ENCODE results near the gene SUGCT.

The SUGCT gene

DNA sequence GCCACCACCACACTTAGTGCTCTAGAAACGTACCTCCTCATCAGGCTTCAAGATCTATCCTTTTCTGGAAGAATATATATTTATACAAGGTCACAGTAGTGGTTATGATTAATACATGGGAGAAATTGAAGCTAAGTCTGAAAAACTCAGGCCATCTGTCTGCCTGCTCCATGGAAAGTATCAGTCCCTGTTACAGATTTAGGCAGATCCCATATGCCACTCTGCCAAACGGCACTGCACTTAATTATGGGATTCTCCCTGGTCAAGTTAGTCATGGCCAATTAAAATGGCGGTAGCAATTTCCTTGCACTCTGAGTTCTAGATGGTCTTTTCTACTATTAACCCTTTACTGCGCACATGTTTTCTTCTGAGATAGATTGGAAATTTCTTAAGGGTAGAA is 740.0 kb downstream of the SUGCT start:
- no peak for DNase-seq (ENCODE audit: low read depth)

DNA sequence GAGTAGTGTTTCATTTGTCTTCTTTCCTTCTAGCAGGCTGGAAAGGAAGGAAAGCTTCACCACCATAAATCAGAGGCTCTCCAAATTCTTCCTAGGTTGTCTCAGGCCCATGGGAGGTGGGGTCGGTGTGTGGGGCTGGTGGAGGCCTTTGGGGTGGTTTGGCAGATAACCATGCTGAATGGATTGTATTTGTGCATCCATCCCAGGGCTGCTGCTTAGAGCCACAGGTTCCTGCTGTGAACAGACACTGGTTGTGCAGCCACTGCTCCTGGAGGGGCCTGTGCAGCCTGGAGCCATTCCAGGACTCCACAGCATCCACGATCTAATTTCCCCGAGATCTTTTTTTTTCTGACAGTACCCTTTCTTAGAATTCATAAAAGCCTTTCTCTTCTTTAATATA is 741.8 kb downstream of the SUGCT start:
- DNase-seq (ENCODE audit: low read depth), result no peak

DNA sequence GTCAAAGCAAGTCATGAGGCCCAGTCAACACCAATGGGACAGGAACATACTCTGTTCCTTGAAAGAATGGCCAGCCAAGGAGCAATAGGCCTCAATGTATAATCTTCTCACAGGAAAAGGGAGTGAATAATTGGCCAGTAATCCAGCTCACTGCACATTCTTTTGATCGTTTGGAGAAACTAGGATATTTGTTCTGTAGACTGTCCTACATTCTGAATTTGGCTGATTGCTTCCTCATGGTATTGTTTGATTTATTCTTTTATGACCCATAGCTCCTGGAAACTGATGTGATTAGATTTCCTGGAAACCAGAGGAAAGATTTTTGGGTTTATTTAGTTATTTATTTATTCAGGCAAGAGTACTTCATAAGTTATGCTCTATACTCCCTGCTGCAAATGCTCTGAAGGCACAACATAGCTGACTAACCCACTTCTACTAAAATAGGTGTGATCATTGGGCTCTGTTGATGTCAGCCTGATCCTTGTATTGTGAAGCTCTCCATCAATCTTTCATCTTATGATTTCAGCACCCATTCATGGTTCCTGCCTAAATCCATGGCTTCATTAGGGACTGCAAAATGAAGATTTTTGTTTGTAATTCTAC is 745.2 kb downstream of the SUGCT start:
- no peak for DNase-seq (ENCODE audit: low read depth)

DNA sequence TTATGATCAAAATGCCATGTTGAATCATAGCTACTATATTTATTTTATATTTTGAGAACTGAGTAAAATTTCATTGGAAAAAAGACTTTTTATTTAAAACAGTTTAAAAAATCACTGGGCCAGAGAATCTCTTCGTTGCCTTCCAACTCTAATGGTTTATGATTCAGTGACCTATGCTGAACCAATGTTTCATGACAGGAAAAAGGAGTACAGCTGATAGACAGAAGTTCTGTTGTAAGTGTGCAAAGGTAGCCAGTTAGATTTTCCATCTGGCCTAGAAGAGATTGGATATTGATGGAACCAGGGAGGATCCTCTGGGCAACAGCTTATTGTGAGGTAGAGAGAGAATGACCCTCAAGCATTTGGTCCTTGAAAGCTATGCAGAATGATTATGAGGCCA is 745.8 kb downstream of the SUGCT start:
- DNase-seq (ENCODE audit: low read depth), result no peak

DNA sequence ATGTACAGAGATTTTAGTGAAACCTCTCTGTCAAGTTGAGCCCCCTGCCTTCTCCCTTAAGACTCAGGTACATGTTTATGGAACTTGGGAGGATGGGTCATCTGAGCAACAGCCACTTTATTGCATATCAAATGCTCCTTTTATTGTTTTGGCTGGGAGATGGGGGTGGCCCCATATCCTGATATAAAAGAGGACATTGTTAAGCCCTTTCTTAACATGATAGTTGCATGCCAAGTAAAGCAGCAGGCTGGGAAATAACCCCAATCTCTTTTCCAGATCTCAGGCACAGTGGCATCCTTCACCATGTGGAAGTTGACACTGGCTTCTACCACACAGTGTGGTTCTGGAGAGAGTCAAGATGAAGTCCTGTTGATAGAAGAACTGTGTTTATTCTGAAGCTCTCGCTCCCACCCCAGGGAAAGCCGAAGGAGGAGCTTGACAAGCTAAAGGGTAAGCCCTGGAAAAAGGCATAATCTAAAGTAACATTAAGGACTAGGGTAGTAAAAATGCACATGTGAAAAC is 746.7 kb downstream of the SUGCT start:
- no peak for DNase-seq (ENCODE audit: low read depth)

DNA sequence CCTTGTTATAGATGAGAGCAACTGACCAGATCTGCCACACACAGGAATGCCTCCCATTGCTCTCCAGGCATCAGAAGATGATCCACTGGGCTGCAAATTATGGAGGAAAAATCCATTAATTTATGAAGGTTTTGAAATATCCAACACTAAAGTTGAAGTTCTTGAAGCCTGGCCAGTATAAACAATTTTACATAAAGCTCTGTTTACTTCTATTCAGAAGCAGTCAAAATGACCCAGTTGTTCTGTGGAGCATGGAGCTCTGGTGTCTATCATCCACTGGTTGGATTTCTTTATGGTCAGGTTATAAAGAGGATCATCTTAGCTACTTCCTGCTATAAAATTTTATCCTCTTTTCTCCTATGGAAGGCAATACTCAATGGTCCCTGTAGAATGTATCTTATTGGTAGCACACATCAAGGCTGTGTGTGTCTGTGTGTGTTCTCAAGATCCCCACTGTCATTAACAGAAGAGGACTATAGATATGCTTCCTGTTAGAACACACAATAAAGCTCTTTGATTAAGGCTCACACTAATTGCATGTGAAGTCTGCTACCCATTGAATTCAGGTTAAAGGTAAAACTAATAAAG is 747.4 kb downstream of the SUGCT start:
- DNase-seq (ENCODE audit: low read depth), result no peak

DNA sequence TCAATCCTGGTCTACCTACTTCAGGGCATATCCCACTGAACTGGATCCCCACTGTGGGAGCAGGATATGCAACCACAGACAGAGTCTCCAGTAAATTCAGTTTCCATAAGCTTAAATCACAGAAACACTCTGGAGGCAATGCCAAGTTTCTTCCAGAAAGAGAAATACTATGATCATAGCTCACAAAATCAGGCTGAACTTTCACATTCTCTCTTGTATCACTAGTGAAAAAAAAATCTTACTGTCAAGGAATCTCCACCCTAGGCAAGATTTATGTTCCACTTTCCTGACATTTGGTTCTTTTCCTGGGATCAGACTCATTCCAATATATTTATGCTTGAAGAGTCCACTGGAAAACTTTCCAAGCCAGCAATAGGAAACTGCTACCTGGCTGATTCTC is 749.0 kb downstream of the SUGCT start:
- DNase-seq (ENCODE audit: low read depth), result no peak

DNA sequence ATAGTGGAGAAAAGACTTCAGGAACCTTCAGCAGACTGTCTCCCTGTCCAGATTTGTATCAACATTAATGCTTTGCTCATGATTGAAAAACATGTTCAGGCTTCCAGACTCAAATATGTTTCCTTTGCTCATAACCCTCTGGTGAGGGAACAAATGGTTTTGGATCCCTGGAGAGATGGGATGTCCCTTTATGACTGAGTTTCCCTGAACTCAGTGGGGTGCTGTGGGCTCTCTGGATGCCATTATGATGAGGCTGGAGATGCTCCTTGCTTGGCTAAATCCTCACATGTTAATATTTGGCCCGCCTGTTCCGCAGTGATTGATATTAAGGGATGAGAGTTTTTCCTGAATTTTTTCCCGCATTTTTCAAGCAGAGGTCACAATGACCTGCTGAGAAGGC is 749.4 kb downstream of the SUGCT start:
- no peak for DNase-seq (ENCODE audit: low read depth)

DNA sequence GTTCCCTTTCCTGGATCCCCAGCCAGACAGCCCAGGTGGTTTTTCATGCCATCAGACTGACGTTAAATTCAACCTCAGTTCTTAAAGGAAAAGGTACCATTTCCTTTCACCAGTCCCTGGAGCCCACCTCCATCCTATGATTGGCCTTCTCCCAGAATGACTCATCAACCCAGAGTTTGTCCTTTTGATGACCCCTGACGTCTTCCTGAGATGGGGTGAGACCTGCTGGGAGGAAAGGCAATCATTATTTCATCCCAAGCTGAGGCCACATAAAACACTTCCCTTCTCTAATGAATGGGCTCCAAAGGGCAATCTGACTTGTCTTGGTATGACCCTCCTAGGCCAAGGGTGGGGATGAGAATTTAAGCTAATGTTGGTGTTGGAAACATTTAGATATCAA is 750.7 kb downstream of the SUGCT start:
- DNase-seq (ENCODE audit: low read depth), result no peak

DNA sequence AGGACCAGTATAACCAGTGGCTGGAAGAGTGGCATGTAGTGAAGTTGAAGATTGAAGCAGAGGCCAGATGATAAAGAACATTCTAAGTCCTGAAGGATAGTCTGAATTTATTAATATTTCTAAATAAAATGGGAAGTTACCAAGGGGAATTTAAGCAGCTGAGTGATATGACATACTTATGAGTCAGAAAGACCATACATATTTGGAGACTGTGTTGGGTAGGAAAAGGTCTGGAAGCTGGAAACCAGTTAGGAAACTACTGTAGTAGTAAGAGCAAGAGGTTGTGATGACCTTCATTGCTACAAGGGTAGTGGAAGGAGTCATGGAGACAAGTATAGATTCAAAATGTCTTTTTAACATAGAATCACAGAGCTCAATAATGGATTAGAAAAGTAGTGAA is 752.3 kb downstream of the SUGCT start:
- no peak for DNase-seq (ENCODE audit: low read depth)

DNA sequence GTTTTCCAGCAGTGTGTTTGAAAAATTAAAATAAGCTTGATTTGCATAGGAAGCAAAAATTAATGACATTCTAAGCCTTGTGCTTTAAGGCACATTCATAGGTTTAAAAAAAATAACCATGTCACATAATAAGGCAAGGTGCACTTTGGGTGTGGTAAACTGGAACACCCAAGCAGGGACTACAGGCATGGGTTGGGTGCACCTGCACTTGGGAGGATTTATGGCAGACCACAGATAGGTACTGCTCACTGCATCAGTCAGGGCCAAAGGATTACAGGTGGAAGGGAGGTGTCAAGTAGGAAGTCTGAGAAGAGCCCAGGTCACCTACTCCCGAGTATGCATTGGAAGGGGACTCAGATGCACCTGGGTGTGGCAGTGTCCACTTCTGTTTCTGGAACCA is 753.7 kb downstream of the SUGCT start:
- no peak for DNase-seq (ENCODE audit: low read depth)

DNA sequence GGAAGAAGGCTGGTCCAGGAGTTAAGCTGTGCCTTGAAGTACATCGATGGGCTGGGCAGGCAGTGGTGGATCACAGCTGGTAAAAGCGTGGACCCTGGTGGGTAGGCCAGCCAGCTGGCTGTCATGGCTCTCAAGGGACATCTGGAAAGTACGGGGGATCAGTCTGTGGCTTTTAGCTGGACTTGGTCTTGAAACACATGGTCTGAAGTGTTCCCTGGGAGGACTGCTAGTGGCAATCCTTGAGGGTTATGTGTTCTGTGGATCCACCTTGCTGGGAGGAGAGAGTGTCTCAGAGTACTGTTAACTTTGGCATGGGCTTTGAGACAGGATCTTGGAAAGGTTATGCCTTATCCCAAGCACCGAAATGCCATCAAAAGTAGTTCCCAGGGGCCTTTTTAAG is 754.3 kb downstream of the SUGCT start:
- no peak for DNase-seq (ENCODE audit: low read depth)

DNA sequence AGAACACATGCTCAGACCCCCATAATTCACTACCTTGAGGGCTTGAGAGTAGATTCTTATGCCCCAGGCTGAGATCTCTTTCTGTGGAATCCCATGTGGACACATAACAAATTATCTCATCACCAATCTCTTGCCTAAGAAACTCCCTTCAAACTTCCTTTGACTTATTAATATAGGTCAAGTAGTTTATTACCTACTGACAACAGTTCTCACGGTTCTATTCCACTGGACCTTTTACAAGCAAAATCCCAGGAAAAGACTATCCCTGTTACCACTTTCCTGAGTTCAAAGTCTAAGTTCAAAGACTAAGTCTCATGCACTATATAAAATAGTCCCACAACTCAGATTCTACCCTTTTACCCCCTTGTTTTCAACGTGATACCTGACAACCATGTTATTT is 754.7 kb downstream of the SUGCT start:
- DNase-seq (ENCODE audit: low read depth), result no peak

DNA sequence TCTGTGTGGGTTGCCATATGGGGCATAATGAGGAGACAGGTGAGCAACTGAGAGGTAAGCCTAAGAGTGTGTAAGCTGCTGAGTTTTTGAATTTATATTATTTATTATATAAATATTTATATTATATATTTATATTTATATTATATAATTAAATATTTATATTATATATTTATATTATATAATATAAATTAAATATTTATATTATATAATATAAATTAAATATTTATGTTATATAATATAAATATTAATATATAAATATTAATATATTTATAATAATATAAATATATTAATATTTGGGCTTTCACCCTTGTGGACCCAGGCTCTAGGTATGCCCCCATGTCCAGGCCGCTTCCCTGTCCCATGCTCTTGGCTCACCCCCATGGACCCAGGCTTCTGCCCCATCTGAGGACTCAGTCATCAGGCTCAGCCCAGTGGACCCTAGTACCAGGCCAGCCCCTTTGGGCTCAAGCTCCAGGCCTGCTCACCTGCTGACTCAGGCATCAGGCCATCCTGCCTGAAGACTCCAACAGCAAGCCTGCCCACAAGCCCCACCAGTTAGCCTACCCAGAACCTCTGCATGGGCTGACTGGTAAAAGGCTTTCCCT is 755.4 kb downstream of the SUGCT start:
- no peak for DNase-seq (ENCODE audit: low read depth)

DNA sequence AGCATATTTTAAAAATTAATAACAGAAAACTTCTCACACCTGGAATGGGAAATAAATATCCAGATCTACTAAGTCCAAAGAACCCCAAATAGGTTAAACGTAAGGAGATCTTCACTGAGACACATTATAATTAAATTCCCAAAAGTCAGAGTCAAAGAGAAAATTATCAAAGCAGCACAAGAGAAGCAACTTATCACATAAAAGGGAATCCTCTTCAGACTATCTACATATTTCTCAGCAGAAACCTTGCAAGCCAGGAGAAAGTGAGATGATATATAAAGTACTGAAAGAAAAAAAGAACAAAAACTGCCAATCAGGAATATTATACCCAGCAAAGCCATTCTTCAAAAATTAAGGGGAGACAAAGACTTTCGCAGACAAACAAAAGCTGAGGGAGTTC is 756.4 kb downstream of the SUGCT start:
- DNase-seq (ENCODE audit: low read depth), result no peak

DNA sequence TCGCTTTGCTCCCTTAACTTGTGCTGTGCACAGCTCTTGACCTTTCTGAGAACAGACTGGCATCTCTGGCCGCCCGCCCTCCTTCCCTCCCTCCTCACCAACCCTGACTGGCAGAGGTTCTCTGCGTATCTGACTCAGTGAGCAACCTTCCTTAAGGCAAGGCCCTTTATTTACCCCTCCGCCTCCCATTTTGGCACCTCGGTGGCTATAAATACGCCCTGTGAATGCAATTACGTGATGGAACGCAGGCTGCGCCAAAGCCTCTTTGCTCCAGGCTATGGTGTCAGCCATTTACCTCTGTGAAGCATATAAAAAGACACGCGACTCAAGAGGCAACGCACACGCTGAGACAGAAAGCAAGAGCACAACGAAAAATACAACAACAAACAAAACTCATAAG is 764.3 kb downstream of the SUGCT start:
- DNase-seq (ENCODE audit: low read depth), result no peak

DNA sequence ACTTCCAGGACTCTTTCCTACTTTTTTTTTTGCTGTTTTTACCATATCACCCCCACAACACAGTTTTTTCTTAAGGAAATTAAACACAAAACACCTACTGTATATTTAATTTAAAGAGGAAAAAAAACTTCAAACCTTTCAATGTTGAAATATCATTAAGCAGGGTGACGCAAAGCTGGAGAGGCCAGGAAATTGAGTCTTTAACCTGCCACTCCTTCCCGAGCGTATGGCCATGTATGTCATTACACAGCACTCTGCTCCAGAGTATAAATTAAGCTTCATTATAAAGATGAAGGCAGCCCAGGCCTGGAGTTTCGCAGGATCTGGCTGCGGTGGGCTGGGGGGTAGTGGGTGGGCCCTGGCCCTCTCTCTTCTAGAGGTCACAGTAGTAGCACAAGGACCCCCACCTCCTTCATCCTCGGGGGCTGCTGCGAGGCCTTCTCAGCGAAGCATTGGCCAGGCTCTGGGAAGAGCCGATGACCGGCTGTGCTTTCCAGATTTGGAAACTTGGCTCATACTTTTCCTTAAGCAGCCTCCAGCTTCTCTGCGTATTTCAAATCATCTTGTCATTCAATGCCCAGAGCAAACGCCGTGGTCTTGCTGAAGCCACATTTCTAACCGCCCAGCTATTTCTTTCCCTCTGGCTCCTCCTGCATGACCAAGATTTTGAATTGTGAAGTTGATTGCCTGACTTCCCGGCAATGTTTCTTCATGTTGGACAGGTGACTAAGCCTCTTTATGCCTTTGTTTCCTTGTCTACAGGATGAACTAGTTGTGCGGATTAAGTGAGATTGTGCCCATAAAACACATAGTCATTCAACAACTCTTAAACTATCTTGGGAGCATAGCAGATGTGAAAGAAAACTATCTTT is 765.1 kb downstream of the SUGCT start:
- DNase-seq (ENCODE audit: low read depth), result no peak

DNA sequence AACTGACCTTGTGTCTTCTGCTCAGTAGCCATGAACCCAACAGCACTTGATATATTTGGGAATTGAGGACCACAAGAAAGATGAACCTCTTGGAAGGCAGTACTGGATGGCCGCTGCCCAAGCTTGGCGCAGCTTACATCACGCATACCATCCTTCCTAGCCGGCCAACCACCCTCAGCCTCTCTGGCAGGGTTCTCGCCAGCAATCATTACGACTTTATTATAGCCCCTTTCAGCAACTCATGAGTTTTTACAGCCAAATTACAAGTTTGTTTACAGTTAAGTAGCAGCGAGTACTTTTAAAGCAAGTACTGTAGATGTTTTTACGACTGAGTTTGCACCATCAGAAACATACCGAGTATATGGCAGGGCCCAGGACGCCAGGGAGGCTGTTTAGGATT is 769.1 kb downstream of the SUGCT start:
- DNase-seq (ENCODE audit: low read depth), result no peak

DNA sequence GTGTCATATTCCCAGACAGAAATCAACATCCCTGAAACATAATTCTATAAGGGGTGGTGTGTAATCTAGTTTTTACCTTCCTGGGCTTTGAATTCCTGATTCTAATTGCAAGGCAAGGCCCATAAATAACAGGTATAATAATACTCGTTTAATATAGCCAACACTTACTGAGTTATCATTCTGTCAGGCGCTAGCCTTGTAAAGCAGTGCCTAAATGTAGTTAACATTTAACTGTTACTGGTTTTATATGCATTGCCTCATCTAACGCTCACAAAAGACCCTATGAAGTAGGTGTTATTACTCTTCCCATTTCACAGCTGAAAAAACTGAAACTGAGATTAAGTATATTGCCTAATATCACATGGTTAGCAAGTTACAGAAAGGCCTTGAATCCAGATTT is 772.5 kb downstream of the SUGCT start:
- DNase-seq (ENCODE audit: low read depth), result no peak

DNA sequence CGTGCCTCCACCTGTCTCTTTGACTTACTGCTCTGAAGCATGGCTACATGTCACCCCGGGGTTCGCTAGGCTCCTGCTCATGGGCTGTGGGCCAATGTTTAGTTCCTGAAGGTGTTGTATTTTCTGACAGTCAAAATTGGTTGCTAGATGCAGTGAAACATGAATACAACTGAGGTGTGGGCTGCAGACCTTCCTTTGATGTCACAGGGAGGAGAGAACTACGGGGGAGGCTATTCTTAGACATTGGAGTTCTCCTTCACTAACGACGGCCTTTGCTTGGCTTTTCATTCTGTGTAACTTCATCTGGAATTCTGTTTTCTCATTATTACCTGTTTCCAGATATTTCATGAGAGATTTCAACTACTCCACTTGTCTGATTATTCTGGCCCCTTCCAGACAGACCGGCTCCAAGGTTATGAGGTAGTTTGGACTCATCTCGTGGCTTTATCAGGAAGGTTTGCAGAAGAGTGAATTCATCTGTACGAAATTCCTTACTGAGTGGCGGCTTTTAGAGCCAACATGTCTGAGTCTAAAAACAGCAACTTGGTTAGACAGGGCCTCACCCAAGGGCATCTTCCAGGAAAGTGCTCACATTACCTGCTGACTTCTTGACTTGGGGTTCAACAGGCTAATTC is 774.7 kb downstream of the SUGCT start:
- DNase-seq (ENCODE audit: low read depth), result no peak

Measured in CMK (cell line).